Natural killer cell (primary cell): ENCODE results near the gene TBCK. TPM values are rescaled to one million over a fixed set of nuclear protein-coding genes. Genes with fewer than 3 reads are reported as not detected.

Experiments used
- ATAC-seq, 3 donors: fragments of 150-1000 bp in 2 of 3; fragments of 200-7000 bp in 1 of 3; cut with Tn5 transposase; 1 replicate in 1 of 3; 2 replicates in 2 of 3; pipeline ENCODE4 v1.10.0; 2021; ENCODE audit warnings: mild to moderate bottlenecking in 2 of 3, moderate library complexity in 2 of 3
- DNase-seq, 2 donors: peaks; one replicate each; pipeline versions ENCODE4 v3.0.0 to v3.0.0-alpha.2; 2013 to 2021; ENCODE audit warnings: mixed read lengths in 1 of 2
- H3K27ac ChIP-seq: one replicate; pipeline ENCODE4 v1.5.1; 2013; ENCODE audit warnings: mild to moderate bottlenecking, low read length
- H3K27me3 ChIP-seq: one replicate; pipeline ENCODE4 v1.6.1; 2013; ENCODE audit warnings: low read length; ENCODE audit not compliant: control insufficient read depth, insufficient read depth
- H3K36me3 ChIP-seq: one replicate; pipeline ENCODE4 v1.6.1; 2013; ENCODE audit warnings: low read length; ENCODE audit not compliant: control insufficient read depth, insufficient read depth
- H3K4me1 ChIP-seq: one replicate; pipeline ENCODE4 v1.6.1; 2013; ENCODE audit warnings: low read length; ENCODE audit not compliant: control insufficient read depth, insufficient read depth
- H3K4me3 ChIP-seq: one replicate; pipeline ENCODE4 v1.5.1; 2013; ENCODE audit warnings: low read length
- H3K9me3 ChIP-seq: one replicate; pipeline ENCODE4 v1.6.1; 2013; ENCODE audit warnings: low read length; ENCODE audit not compliant: control insufficient read depth, insufficient read depth
- H3K27ac Mint-ChIP-seq, 2 donors: one replicate each; pipeline ENCODE4 v1.8.0; 2022; ENCODE audit warnings: mild to moderate bottlenecking in 2 of 2, mixed read lengths in 2 of 2, moderate library complexity in 1 of 2
- H3K27me3 Mint-ChIP-seq, 2 donors: one replicate each; pipeline ENCODE4 v1.8.0; 2022; ENCODE audit warnings: low read depth in 2 of 2, mixed read lengths in 2 of 2
- H3K36me3 Mint-ChIP-seq: one replicate; pipeline ENCODE4 v1.8.0; 2022; ENCODE audit warnings: mixed read lengths
- H3K4me1 Mint-ChIP-seq, 2 donors: one replicate each; pipeline ENCODE4 v1.8.0; 2022; ENCODE audit warnings: mixed read lengths in 2 of 2
- H3K4me3 Mint-ChIP-seq: one replicate; pipeline ENCODE4 v1.8.0; 2022; ENCODE audit warnings: mild to moderate bottlenecking, moderate library complexity, mixed read lengths
- H3K9me3 Mint-ChIP-seq, 2 donors: one replicate each; pipeline ENCODE4 v1.8.0; 2022; ENCODE audit warnings: mixed read lengths in 2 of 2
- WGBS: methylation state at CpG from one replicate; pipeline ENCODE4 v1.1.7; 2013; ENCODE audit warnings: missing lambda C conversion rate; ENCODE audit not compliant: insufficient coverage; 5-methylcytosine and 5-hydroxymethylcytosine counted together
- intact Hi-C: fragments of 100-400 bp; cut with micrococcal nuclease; formaldehyde crosslinking; loops from one replicate; pipeline ENCODE4 v1.14.2; 2022
- total RNA-seq, 4 donors: library from RNA; stranded (reverse); fragments of 120-200 nt in 1 of 4; gene quantifications; one replicate each; pipeline versions ENCODE4 v1.2.3 to v1.2.4, GENCODE V29; 2013 to 2022
- TF ChIP-seq, protein P1 (sequence below): fragments of 200-600 bp; IDR thresholded peaks from one replicate; pipeline ENCODE4 v1.8.0; 2022; ENCODE audit warnings: antibody characterized with exemption

The TBCK gene
- total RNA-seq, 3 donors from 2014 or later (not counting 1 experiment from before 2014, with no cell fraction given): 49.5 to 78.5 (median 54.2) TPM

- no peak overlapping the region for H3K4me3 Mint-ChIP-seq
- H3K9me3 Mint-ChIP-seq: no peaks in the 10 kb centered on the region
- DNase-seq: no peak
- 100% methylated on average over 2 of the region's 4 CpGs for WGBS
- H3K27me3 ChIP-seq: no peaks in the 10 kb centered on the region
- intact Hi-C loops: no loop called here
- no peaks in the 10 kb centered on the region for H3K4me1 ChIP-seq
- no peaks in the 10 kb centered on the region for H3K9me3 ChIP-seq
- H3K4me1 Mint-ChIP-seq: no peaks in the 10 kb centered on the region
- H3K27ac Mint-ChIP-seq: no peak overlapping the region
- no peaks in the 10 kb centered on the region for H3K27me3 Mint-ChIP-seq
- no peaks in the 10 kb centered on the region for H3K36me3 Mint-ChIP-seq
- H3K27ac ChIP-seq: no peak overlapping the region
- no peak overlapping the region for H3K4me3 ChIP-seq
- no peak for ATAC-seq
- TF ChIP-seq, protein P1, sequence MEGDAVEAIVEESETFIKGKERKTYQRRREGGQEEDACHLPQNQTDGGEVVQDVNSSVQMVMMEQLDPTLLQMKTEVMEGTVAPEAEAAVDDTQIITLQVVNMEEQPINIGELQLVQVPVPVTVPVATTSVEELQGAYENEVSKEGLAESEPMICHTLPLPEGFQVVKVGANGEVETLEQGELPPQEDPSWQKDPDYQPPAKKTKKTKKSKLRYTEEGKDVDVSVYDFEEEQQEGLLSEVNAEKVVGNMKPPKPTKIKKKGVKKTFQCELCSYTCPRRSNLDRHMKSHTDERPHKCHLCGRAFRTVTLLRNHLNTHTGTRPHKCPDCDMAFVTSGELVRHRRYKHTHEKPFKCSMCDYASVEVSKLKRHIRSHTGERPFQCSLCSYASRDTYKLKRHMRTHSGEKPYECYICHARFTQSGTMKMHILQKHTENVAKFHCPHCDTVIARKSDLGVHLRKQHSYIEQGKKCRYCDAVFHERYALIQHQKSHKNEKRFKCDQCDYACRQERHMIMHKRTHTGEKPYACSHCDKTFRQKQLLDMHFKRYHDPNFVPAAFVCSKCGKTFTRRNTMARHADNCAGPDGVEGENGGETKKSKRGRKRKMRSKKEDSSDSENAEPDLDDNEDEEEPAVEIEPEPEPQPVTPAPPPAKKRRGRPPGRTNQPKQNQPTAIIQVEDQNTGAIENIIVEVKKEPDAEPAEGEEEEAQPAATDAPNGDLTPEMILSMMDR: no peak
- H3K36me3 ChIP-seq: peaks cover 6% of the 10 kb centered on the region
Observed at GRCh38 chr4:106258145-106259045, 57.6 kb downstream of the TBCK start.

- Histone ChIP-seq H3K27me3 (no peaks in the 10 kb centered on the region), H3K36me3 (peaks cover 6% of the 10 kb centered on the region), H3K4me3 (no peak overlapping the region), H3K4me1 (no peaks in the 10 kb centered on the region), H3K9me3 (no peaks in the 10 kb centered on the region), H3K27ac (no peak overlapping the region)
- ATAC-seq (no peak), DNase-seq (no peak)
- Mint-ChIP-seq H3K4me1 (no peaks in the 10 kb centered on the region), H3K9me3 (no peaks in the 10 kb centered on the region), H3K36me3 (no peaks in the 10 kb centered on the region), H3K27ac (no peak overlapping the region), H3K27me3 (no peaks in the 10 kb centered on the region), H3K4me3 (no peak overlapping the region)
- TF ChIP-seq, protein P1: no peak
- 95% methylated on average over 10 of the region's 10 CpGs for WGBS
- intact Hi-C loops: no loop called here
Observed at GRCh38 chr4:106256190-106256589, 59.8 kb downstream of the TBCK start.

GRCh38 chr4:106255195-106255594, 60.8 kb downstream of the TBCK start:
- intact Hi-C loops: no loop called here
- Histone ChIP-seq H3K27ac (no peak overlapping the region), H3K36me3 (peaks cover 14% of the 10 kb centered on the region), H3K4me3 (no peak overlapping the region), H3K4me1 (no peaks in the 10 kb centered on the region), H3K9me3 (no peaks in the 10 kb centered on the region), H3K27me3 (no peaks in the 10 kb centered on the region)
- WGBS: 98% methylated on average over 8 of the region's 8 CpGs
- H3K4me3 Mint-ChIP-seq: no peak overlapping the region
- H3K27me3 Mint-ChIP-seq: no peaks in the 10 kb centered on the region
- H3K4me1 Mint-ChIP-seq: no peaks in the 10 kb centered on the region
- TF ChIP-seq, protein P1: no peak
- H3K27ac Mint-ChIP-seq: no peak overlapping the region
- ATAC-seq (no peak), DNase-seq (no peak)
- H3K9me3 Mint-ChIP-seq: no peaks in the 10 kb centered on the region
- no peaks in the 10 kb centered on the region for H3K36me3 Mint-ChIP-seq
